ENCODE measurements around the gene MRPS26.

GRCh38 chr20:3032624-3033023 lies 13.2 kb upstream of the MRPS26 start:
- TF ChIP-seq, protein P1, sequence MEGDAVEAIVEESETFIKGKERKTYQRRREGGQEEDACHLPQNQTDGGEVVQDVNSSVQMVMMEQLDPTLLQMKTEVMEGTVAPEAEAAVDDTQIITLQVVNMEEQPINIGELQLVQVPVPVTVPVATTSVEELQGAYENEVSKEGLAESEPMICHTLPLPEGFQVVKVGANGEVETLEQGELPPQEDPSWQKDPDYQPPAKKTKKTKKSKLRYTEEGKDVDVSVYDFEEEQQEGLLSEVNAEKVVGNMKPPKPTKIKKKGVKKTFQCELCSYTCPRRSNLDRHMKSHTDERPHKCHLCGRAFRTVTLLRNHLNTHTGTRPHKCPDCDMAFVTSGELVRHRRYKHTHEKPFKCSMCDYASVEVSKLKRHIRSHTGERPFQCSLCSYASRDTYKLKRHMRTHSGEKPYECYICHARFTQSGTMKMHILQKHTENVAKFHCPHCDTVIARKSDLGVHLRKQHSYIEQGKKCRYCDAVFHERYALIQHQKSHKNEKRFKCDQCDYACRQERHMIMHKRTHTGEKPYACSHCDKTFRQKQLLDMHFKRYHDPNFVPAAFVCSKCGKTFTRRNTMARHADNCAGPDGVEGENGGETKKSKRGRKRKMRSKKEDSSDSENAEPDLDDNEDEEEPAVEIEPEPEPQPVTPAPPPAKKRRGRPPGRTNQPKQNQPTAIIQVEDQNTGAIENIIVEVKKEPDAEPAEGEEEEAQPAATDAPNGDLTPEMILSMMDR (IDR thresholded peaks at IDR 0.05): no peak
- no peak for TF ChIP-seq POLR2A (IDR thresholded peaks at IDR 0.05)
